GM23338 (cell line): Measurements from ENCODE around the gene ASCL2.

Experiments
- CTCF ChIP-seq, 2 experiments: fragments of 200-600 bp in 1 of 2; sonication (generic) in 1 of 2; conservative IDR thresholded peaks; 2 replicates each; pipeline versions ENCODE4 v1.5.1 to v1.6.1; 2016 to 2017; ENCODE audit warnings: antibody characterized with exemption in 2 of 2, low read depth in 2 of 2, mild to moderate bottlenecking in 2 of 2, moderate library complexity in 1 of 2
- EZH2 ChIP-seq: fragments of 200-600 bp; sonication (generic); IDR thresholded peaks from one replicate; pipeline ENCODE4 v1.8.0; 2017; ENCODE audit warnings: antibody characterized with exemption, mild to moderate bottlenecking, low read depth; ENCODE audit not compliant: unreplicated experiment

DNA sequence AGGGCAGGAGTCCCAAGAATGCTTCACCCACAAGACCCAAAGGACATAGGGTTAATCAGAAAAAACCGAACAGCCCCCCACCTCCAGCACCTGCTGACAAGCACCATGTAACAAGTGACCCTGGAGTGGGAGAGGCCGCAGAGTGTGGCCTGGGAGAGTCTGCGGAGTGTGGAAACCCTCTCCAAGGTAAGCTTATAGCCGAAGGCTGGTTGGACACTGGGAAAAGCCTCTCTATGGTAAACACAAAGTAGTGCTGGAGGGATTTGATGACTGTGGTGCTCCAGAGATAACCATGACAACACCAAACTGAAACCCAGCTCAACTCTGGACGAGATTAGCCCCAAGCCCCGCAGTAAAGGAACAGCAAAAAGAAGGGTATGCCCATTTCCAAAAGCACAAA is 19.2 kb downstream of the ASCL2 start:
- TF ChIP-seq CTCF (conservative IDR thresholded peaks at IDR 0.05; ENCODE audit: low read depth in 2 of 2), result no peak
- TF ChIP-seq EZH2, result no peak
